AG04449 (cell line): ENCODE measurements around the gene KIAA0319L.

Experiments
- CTCF ChIA-PET: fragments of 350-600 bp; formaldehyde crosslinking; extraction: SDS; loops from one replicate; lab custom pipeline; 2021; ENCODE audit warnings: antibody characterized with exemption; lab: Yijun Ruan, JAX
- POLR2A ChIA-PET: fragments of 400-600, 350-600 bp; formaldehyde crosslinking; extraction: SDS; loops from one replicate; lab custom pipeline; 2020; ENCODE audit warnings: antibody characterized with exemption, inconsistent platforms; lab: Yijun Ruan, JAX
- DNase-seq: peaks from one replicate; pipeline ENCODE4 v3.0.0-alpha.2; 2010; ENCODE audit warnings: low read depth, low spot score
- H3K4me3 ChIP-seq: 2 replicates; pipeline ENCODE4 v1.5.1; 2011; ENCODE audit warnings: low read depth, mild to moderate bottlenecking, control low read depth, low read length
- CTCF ChIP-seq: IDR thresholded peaks from one replicate; pipeline ENCODE4 v1.5.1; 2011; ENCODE audit warnings: mild to moderate bottlenecking, moderate library complexity, low read length, control low read depth, inconsistent platforms; ENCODE audit not compliant: insufficient read depth; ENCODE audit errors: missing control alignments

The KIAA0319L gene

DNA sequence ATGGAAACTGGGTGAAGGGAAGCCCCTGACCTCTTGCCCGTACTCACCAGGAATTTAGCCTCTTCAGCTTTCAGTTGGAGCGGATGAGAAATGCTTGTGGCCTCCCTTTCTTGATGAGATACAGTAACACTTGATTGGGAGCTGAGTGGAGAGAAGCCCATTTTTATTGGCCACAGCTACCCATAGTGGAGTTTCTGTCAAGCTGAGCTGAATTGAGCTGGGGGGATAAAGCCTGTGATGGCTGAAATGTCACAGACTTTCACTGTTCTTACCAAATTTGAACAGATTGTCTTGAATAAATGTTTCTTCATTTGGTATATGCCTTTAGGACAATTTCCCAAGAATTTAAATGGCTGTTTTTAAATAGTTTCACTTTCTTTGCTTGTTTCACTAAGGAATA, 162.8 kb downstream of the KIAA0319L start:
- ChIA-PET CTCF (interaction anchor here (1.1 kb wide), 1 partner anchor 61 kb away, joined by 4 read pairs; no protein-coding TSS in a partner anchor), POLR2A (no interaction called here)
- DNase-seq = no peak
- TF ChIP-seq CTCF = no peak
- no peak overlapping the region for H3K4me3 ChIP-seq

- no peak for TF ChIP-seq CTCF
- ChIA-PET CTCF (no interaction called here), POLR2A (no interaction called here)
- no peak for DNase-seq
- no peak overlapping the region for H3K4me3 ChIP-seq
Measured at GRCh38 chr1:35390600-35391494, 166.4 kb downstream of the KIAA0319L start.

DNA sequence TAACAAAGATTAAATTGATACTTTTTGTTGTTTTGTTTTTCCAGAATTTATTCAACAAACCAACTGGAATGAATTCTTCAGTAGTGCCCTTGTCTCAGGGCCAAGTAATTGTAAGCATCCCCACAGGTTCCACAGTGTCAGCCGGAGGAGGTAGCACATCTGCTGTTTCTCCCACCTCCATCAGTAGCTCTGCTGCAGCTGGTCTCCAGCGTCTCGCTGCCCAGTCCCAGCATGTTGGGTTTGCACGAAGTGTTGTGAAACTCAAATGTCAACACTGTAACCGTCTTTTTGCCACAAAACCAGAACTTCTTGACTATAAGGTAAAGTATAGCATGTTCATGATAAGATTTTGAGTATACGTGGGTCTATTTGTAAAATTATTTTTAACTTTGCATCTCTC, 170.2 kb downstream of the KIAA0319L start:
- no peak for TF ChIP-seq CTCF
- no peak overlapping the region for H3K4me3 ChIP-seq
- CTCF ChIA-PET = interaction anchor here (0.6 to 1.4 kb wide), 3 partner anchors 10 to 182 kb away, joined by 3 to 4 read pairs (median 3); no protein-coding TSS in a partner anchor
- no peak for DNase-seq
- POLR2A ChIA-PET = interaction anchor here (0.5 kb wide), 1 partner anchor 382 kb away, joined by 3 read pairs; no protein-coding TSS in a partner anchor

DNA sequence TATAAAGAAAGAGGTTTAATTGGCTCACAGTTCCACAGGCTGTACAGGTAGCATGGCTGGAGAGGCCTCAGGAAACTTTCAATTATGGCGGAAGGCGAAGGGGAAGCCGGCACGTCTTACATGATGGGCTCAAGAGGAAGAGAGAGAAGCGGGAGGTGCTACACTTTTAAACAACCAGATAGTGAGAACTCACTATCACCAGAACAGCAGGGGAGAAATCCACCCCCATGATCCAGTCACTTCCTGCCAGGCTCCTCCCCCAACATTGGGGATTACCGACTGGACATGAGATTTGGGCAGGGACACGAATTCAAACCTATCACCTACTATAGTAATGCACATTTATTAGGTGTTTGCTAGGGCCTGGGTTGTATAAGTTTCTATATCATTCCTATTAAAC, 170.9 kb downstream of the KIAA0319L start:
- no peak for DNase-seq
- POLR2A ChIA-PET = no interaction called here
- H3K4me3 ChIP-seq = no peak overlapping the region
- no peak for TF ChIP-seq CTCF
- CTCF ChIA-PET = interaction anchor here (0.6 kb wide), 1 partner anchor 87 kb away, joined by 3 read pairs; no protein-coding TSS in a partner anchor
